ENCODE measurements around the gene TRMT44. TPM values are rescaled to one million over a fixed set of nuclear protein-coding genes. Genes with fewer than 3 reads are reported as not detected.
A peak's percentile ranks its signal among the peaks of the same experiment; 100 is the strongest.

Gene TRMT44
- total RNA-seq, 1 donor from 2014 or later, result 24.5 TPM

DNA sequence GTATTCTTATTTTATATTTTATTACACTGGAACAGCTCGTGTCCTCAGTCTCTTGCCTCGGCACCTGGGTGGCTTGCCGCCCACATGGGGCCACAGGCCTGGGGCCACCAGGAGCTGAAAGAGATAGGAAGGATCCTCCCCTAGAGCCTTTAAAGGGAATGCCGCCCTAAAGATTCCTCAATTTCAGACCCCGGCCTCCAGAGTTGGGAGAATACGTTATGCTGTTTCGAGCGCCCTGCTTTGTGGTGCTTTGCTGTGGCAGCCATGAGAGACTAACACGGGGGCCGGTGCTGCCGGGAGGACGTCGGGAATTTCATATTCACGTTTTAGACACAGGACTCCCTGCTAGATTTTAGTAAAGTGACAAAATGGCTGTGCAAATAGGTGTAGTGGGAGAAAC lies 33.3 kb upstream of the TRMT44 start:
- Mint-ChIP-seq H3K27ac (ENCODE audit: unreplicated experiment) (no peak overlapping the region), H3K4me1 (ENCODE audit: unreplicated experiment) (peaks cover 16% of the 10 kb centered on the region), H3K9me3 (ENCODE audit: unreplicated experiment) (no peaks in the 10 kb centered on the region), H3K27me3 (ENCODE audit: unreplicated experiment) (no peaks in the 10 kb centered on the region), H3K4me3 (ENCODE audit: unreplicated experiment) (no peak overlapping the region), H3K36me3 (ENCODE audit: unreplicated experiment) (peaks cover 27% of the 10 kb centered on the region)
- TF ChIP-seq, protein P1, sequence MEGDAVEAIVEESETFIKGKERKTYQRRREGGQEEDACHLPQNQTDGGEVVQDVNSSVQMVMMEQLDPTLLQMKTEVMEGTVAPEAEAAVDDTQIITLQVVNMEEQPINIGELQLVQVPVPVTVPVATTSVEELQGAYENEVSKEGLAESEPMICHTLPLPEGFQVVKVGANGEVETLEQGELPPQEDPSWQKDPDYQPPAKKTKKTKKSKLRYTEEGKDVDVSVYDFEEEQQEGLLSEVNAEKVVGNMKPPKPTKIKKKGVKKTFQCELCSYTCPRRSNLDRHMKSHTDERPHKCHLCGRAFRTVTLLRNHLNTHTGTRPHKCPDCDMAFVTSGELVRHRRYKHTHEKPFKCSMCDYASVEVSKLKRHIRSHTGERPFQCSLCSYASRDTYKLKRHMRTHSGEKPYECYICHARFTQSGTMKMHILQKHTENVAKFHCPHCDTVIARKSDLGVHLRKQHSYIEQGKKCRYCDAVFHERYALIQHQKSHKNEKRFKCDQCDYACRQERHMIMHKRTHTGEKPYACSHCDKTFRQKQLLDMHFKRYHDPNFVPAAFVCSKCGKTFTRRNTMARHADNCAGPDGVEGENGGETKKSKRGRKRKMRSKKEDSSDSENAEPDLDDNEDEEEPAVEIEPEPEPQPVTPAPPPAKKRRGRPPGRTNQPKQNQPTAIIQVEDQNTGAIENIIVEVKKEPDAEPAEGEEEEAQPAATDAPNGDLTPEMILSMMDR (IDR thresholded peaks at IDR 0.05), result no peak
- DNase-seq (ENCODE audit: extremely low spot score, unreplicated experiment), result no peak

DNA sequence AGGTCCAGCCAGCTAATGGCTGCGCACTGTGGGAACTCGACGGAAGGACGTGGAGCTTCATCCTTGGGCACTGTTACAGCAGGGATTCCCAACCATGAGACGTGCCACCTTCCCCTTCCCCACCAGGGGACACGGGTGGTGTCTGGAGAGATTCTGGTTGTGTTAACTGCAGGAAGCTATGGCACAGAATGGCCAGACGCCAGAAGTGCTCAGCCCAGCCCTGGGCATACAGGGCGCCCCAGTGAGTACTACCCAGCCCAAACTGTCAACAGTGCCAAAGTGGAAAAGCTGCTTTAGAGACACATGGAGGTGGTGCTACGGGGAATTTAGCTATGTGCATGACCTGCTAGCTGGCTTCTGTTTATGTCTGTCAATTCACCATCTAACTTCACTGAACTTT lies 32.8 kb upstream of the TRMT44 start:
- no peak for DNase-seq (ENCODE audit: extremely low spot score, unreplicated experiment)
- H3K27me3 Mint-ChIP-seq (ENCODE audit: unreplicated experiment), result no peaks in the 10 kb centered on the region
- no peaks in the 10 kb centered on the region for H3K9me3 Mint-ChIP-seq (ENCODE audit: unreplicated experiment)
- H3K4me3 Mint-ChIP-seq (ENCODE audit: unreplicated experiment), result no peak overlapping the region
- no peak overlapping the region for H3K27ac Mint-ChIP-seq (ENCODE audit: unreplicated experiment)
- TF ChIP-seq, protein P1 (IDR thresholded peaks at IDR 0.05), result no peak
- H3K4me1 Mint-ChIP-seq (ENCODE audit: unreplicated experiment), result peaks cover 14% of the 10 kb centered on the region
- peaks cover 28% of the 10 kb centered on the region for H3K36me3 Mint-ChIP-seq (ENCODE audit: unreplicated experiment)

DNA sequence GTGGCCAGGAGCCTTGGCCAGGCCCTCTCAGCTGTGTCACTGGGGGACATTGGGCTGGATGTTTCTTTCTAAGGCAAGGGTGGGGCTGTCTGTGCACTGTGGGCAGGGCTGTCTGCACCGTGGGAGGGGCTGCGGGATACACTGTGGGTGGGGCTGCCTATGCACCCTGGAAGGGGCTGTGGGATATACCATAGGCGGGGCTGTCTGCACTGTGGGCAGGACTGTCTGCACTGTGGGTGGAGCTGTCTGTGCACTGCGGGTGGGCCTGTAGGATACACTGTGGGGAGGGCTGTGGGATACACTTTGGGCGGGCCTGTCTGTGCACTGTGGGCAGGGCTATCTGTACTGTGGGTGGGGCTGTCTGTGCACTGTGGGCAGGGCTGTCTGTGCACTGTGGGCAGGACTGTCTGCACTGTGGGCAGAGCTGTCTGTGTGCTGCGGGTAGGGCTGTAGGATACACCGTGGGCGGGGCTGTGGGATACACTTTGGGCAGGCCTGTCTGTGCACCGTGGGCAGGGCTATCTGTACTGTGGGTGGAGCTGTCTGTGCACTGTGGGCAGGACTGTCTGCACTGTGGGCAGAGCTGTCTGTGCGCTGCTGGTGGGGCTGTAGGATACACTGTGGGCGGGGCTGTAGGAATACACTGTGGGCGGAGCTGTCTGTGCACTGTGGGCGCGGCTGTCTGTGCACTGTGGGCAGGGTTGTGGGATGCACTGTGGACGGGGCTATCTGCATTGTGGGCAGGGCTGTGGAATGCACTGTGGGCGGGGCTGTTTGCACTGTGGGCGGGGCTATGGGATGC lies 31.1 kb upstream of the TRMT44 start:
- DNase-seq (ENCODE audit: extremely low spot score, unreplicated experiment), result no peak
- TF ChIP-seq, protein P1 (IDR thresholded peaks at IDR 0.05), result no peak
- H3K4me1 Mint-ChIP-seq (ENCODE audit: unreplicated experiment), result peaks cover 11% of the 10 kb centered on the region
- H3K9me3 Mint-ChIP-seq (ENCODE audit: unreplicated experiment), result no peaks in the 10 kb centered on the region
- no peak overlapping the region for H3K27ac Mint-ChIP-seq (ENCODE audit: unreplicated experiment)
- no peak overlapping the region for H3K4me3 Mint-ChIP-seq (ENCODE audit: unreplicated experiment)
- H3K36me3 Mint-ChIP-seq (ENCODE audit: unreplicated experiment), result peaks cover 33% of the 10 kb centered on the region
- no peaks in the 10 kb centered on the region for H3K27me3 Mint-ChIP-seq (ENCODE audit: unreplicated experiment)

DNA sequence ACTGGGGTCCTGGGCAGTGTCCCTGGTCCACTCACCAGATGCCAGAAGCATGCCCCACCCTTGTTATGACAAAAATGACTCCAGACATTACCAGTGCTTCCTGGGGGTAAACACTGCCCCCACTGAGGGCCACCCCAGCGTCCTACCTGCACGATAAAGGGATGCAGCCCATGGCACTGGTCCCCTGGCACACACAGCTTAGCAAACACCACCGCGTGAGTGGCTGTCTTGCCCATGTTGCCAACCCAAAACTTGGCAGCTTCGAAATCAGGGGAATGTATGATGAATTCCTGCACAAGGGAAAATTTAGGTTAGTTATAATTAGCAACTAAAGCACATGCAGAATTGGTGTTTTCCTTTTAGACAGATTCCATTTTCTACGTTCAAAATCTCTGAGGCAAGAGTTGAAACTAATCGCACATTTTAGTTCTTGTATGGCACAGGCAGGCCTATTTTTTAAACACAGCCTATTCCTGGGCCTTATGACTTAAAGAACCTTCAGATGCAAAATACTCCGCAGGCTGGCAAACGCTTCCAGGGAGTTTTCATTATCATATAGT lies 30.4 kb upstream of the TRMT44 start:
- Mint-ChIP-seq H3K27me3 (ENCODE audit: unreplicated experiment) (no peaks in the 10 kb centered on the region), H3K36me3 (ENCODE audit: unreplicated experiment) (peaks cover 37% of the 10 kb centered on the region), H3K4me1 (ENCODE audit: unreplicated experiment) (peaks cover 11% of the 10 kb centered on the region), H3K27ac (ENCODE audit: unreplicated experiment) (no peak overlapping the region), H3K4me3 (ENCODE audit: unreplicated experiment) (no peak overlapping the region), H3K9me3 (ENCODE audit: unreplicated experiment) (no peaks in the 10 kb centered on the region)
- DNase-seq (ENCODE audit: extremely low spot score, unreplicated experiment), result no peak
- TF ChIP-seq, protein P1 (IDR thresholded peaks at IDR 0.05), result no peak

DNA sequence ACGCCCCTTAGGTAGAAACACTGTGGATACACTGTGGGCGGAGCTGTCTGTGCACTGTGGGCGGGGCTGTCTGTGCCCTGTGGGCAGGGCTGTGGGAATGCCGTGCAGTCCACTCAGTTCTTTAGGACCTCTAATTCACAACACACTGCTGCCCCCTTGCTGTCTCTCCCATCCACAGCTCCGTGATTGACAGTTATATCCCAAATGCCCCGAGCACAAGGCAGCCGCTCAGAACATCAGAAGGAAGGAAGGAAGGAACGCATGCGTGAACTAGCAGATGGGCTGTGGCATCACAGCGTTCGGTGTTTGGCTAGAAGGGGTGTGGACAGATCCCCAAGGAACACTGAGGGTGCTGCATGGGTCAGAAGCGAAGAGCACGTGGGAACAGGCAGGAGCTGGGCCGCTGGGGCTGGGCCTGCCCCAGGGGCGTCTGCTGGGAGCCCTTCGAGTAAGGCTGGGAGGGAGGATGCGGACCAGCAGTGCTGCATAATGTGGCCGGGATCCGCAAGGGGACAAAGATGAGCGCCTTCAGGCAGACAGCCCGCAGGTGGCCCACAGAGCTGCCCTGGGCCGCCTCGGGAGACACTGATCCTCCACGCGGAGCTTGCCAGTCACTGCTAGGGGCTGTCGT lies 29.8 kb upstream of the TRMT44 start:
- no peak for DNase-seq (ENCODE audit: extremely low spot score, unreplicated experiment)
- peaks cover 36% of the 10 kb centered on the region for H3K36me3 Mint-ChIP-seq (ENCODE audit: unreplicated experiment)
- no peaks in the 10 kb centered on the region for H3K9me3 Mint-ChIP-seq (ENCODE audit: unreplicated experiment)
- no peak overlapping the region for H3K4me3 Mint-ChIP-seq (ENCODE audit: unreplicated experiment)
- H3K27me3 Mint-ChIP-seq (ENCODE audit: unreplicated experiment), result no peaks in the 10 kb centered on the region
- TF ChIP-seq, protein P1 (IDR thresholded peaks at IDR 0.05), result peak; percentile 62
- no peak overlapping the region for H3K27ac Mint-ChIP-seq (ENCODE audit: unreplicated experiment)
- H3K4me1 Mint-ChIP-seq (ENCODE audit: unreplicated experiment), result peaks cover 11% of the 10 kb centered on the region

Data from osteocyte (in vitro differentiated cells).